HepG2 (cell line): ENCODE data around the gene TDG.

Source experiments
- ESRRA ChIP-seq: sonication (generic); formaldehyde crosslinking; IDR thresholded peaks from 2 replicates; pipeline ENCODE4 v1.5.1; 2020; ENCODE audit warnings: mild to moderate bottlenecking, low read depth, missing genetic modification reagents
- HNRNPUL1 ChIP-seq: fragments of 200-400 bp; formaldehyde crosslinking; IDR thresholded peaks from 2 replicates; pipeline ENCODE4 v1.6.1; 2017; ENCODE audit warnings: low read depth, mild to moderate bottlenecking, low read length, moderate library complexity
- JUND ChIP-seq: sonication (generic); formaldehyde crosslinking; IDR thresholded peaks from 2 replicates; pipeline ENCODE4 v1.8.0; 2022; ENCODE audit warnings: mild to moderate bottlenecking, missing genetic modification reagents
- MIER3 ChIP-seq: IDR thresholded peaks from 2 replicates; pipeline ENCODE4 v1.6.1; 2016; ENCODE audit warnings: missing compliant biosample characterization, borderline replicate concordance
- NCOA1 ChIP-seq: sonication (generic); formaldehyde crosslinking; IDR thresholded peaks from 2 replicates; pipeline ENCODE4 v1.9.0; 2021; ENCODE audit warnings: missing genetic modification reagents
- ZKSCAN1 ChIP-seq: fragments of 150-350 bp; IDR thresholded peaks from 2 replicates; pipeline ENCODE4 v1.6.1; 2014; ENCODE audit warnings: low read length
- ZNF354B ChIP-seq: sonication (generic); formaldehyde crosslinking; IDR thresholded peaks from 2 replicates; pipeline ENCODE4 v1.8.0; 2022; ENCODE audit warnings: mild to moderate bottlenecking, missing genetic modification reagents
- ZNF430 ChIP-seq: sonication (generic); formaldehyde crosslinking; IDR thresholded peaks from 2 replicates; pipeline ENCODE4 v1.9.0; 2021; ENCODE audit warnings: mild to moderate bottlenecking, missing genetic modification reagents
- TF ChIP-seq, protein P1 (sequence below): sonication (generic); formaldehyde crosslinking; conservative IDR thresholded peaks from 2 replicates; pipeline ENCODE4 v1.4.0; 2020; ENCODE audit warnings: missing genetic modification reagents
- TF ChIP-seq, protein P2 (sequence below): sonication (generic); formaldehyde crosslinking; IDR thresholded peaks from 2 replicates; pipeline ENCODE4 v1.4.0; 2020; ENCODE audit warnings: missing genetic modification reagents
- TF ChIP-seq, protein P3 (sequence below): sonication (generic); formaldehyde crosslinking; IDR thresholded peaks from 2 replicates; pipeline ENCODE4 v1.5.0; 2020; ENCODE audit warnings: mild to moderate bottlenecking, missing genetic modification reagents, moderate library complexity

DNA sequence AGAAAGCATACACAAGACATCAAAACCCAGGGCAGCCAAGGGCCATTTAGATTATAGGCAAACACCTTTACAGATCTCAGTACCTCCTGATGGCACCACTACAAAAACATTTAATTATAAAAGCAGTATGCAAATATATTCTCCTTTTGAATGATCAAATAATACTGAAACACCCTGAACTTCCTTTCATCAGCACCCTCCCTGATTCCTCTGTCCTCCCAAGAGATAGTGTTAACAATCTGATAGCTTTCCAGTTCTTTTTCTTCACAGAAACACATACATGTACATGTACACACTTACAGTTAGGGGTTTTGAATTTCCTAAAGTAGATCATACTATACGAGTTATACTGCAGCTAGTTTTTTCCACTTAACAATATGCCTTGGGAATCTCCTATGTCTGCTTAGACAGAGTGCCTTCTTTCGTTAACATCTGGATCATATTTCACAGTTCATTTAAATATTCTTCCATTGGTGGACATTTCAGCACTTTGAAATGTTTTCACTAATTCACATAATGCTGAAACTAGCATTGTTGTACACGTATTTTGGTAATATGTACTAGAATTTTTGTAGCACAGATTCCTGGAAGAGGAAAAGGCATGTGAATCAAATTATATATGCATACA is 35.2 kb downstream of the TDG start:
- no peak for TF ChIP-seq MIER3 (CRISPR knock-in tag)
- TF ChIP-seq ZKSCAN1, result no peak
- no peak for TF ChIP-seq ZNF354B (CRISPR knock-in tag)
- TF ChIP-seq, protein P1, sequence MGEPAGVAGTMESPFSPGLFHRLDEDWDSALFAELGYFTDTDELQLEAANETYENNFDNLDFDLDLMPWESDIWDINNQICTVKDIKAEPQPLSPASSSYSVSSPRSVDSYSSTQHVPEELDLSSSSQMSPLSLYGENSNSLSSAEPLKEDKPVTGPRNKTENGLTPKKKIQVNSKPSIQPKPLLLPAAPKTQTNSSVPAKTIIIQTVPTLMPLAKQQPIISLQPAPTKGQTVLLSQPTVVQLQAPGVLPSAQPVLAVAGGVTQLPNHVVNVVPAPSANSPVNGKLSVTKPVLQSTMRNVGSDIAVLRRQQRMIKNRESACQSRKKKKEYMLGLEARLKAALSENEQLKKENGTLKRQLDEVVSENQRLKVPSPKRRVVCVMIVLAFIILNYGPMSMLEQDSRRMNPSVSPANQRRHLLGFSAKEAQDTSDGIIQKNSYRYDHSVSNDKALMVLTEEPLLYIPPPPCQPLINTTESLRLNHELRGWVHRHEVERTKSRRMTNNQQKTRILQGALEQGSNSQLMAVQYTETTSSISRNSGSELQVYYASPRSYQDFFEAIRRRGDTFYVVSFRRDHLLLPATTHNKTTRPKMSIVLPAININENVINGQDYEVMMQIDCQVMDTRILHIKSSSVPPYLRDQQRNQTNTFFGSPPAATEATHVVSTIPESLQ (CRISPR knock-in tag), result no peak
- TF ChIP-seq NCOA1 (CRISPR knock-in tag), result no peak
- no peak for TF ChIP-seq HNRNPUL1
- no peak for TF ChIP-seq JUND (CRISPR knock-in tag)
- TF ChIP-seq, protein P2, sequence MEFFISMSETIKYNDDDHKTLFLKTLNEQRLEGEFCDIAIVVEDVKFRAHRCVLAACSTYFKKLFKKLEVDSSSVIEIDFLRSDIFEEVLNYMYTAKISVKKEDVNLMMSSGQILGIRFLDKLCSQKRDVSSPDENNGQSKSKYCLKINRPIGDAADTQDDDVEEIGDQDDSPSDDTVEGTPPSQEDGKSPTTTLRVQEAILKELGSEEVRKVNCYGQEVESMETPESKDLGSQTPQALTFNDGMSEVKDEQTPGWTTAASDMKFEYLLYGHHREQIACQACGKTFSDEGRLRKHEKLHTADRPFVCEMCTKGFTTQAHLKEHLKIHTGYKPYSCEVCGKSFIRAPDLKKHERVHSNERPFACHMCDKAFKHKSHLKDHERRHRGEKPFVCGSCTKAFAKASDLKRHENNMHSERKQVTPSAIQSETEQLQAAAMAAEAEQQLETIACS (CRISPR knock-in tag), result no peak
- TF ChIP-seq, protein P3, sequence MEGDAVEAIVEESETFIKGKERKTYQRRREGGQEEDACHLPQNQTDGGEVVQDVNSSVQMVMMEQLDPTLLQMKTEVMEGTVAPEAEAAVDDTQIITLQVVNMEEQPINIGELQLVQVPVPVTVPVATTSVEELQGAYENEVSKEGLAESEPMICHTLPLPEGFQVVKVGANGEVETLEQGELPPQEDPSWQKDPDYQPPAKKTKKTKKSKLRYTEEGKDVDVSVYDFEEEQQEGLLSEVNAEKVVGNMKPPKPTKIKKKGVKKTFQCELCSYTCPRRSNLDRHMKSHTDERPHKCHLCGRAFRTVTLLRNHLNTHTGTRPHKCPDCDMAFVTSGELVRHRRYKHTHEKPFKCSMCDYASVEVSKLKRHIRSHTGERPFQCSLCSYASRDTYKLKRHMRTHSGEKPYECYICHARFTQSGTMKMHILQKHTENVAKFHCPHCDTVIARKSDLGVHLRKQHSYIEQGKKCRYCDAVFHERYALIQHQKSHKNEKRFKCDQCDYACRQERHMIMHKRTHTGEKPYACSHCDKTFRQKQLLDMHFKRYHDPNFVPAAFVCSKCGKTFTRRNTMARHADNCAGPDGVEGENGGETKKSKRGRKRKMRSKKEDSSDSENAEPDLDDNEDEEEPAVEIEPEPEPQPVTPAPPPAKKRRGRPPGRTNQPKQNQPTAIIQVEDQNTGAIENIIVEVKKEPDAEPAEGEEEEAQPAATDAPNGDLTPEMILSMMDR (CRISPR knock-in tag), result no peak
- no peak for TF ChIP-seq ESRRA
- no peak for TF ChIP-seq ZNF430 (CRISPR knock-in tag)
